Measurements from ENCODE around the gene CBR4. TPM values are rescaled to one million over a fixed set of nuclear protein-coding genes. Genes with fewer than 3 reads are reported as not detected.
"Not testable (repeated sequence)": the region's sequence is repeated elsewhere in the genome, so short reads cannot be mapped to it uniquely, and the experiment has no call there.

CBR4 gene
- total and polyA plus RNA-seq, 11 donors: 8.7 to 26.5 (median 20.7) TPM

DNA sequence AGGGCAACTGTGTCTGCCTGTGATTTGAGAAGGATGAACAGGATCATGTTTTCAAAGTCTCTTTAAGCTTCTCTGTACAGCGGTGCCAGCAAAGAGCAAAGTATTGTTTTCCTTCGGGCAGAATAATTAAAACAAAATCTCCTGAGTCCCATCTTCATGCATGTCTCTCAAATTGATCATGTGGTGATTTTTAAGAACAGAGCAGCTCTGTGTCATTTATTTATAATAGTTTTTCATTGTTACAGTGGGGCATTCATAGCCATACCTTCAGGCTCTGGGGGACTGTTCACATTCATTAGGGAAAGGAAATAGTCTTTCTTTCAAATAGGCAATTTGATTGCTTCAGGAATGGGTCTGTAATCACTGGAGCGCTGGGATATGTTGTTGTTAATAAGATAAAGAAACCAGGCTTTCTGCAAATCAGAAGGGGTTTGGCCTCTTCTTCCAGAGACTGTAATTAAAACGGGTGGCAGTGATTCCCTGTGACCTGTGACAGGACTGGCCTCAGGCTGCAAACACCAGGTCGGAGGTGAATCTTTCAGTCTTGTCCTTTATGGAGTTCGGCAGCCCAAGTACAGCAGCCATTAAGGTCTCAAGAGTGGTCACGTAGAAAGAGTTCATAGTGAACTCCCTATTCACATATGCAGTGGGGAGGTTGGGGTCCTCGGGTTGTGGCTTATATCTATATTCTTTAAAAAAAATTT is 29.3 kb upstream of the CBR4 start:
- Histone ChIP-seq H3K4me3 (no peak overlapping the region), H3K36me3 (no peaks in the 10 kb centered on the region), H3K27me3 (no peaks in the 10 kb centered on the region), H3K4me1 (no peaks in the 10 kb centered on the region), H3K27ac (no peak overlapping the region), H3K9me3 (no peaks in the 10 kb centered on the region)
- intact Hi-C loops (cut with DNase I): no loop called here
- TF ChIP-seq, protein P1, sequence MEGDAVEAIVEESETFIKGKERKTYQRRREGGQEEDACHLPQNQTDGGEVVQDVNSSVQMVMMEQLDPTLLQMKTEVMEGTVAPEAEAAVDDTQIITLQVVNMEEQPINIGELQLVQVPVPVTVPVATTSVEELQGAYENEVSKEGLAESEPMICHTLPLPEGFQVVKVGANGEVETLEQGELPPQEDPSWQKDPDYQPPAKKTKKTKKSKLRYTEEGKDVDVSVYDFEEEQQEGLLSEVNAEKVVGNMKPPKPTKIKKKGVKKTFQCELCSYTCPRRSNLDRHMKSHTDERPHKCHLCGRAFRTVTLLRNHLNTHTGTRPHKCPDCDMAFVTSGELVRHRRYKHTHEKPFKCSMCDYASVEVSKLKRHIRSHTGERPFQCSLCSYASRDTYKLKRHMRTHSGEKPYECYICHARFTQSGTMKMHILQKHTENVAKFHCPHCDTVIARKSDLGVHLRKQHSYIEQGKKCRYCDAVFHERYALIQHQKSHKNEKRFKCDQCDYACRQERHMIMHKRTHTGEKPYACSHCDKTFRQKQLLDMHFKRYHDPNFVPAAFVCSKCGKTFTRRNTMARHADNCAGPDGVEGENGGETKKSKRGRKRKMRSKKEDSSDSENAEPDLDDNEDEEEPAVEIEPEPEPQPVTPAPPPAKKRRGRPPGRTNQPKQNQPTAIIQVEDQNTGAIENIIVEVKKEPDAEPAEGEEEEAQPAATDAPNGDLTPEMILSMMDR (IDR thresholded peaks at IDR 0.05): no peak
- TF ChIP-seq POLR2A (IDR thresholded peaks at IDR 0.05): no peak
- 78 to 85% (median 85%) methylated on average over 8 of the region's 8 CpGs for WGBS, 4 donors
- DNase-seq (no peak), ATAC-seq (no peak)

DNA sequence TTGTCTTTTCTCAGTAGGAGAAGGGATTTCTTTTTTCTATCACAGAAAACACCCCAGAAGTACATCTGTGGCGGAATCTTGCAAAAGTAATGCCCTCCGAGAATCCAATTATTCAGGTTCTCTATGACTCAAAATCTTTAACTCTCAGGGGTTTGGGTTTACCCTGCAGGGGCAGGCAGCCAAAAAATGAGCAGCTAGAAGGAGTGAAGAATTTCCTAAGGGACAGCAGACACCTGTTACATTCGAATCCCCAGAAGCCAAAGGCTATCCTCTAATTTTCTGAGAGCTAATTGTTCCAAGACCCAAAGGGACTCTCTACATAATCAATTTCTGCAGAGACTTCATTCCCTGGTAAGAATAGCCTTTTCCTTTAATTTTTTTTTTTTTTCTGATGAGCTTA is 27.5 kb upstream of the CBR4 start:
- whole genome bisulfite sequencing, 4 donors: 74 to 85% (median 82%) methylated on average over 3 of the region's 3 CpGs
- Histone ChIP-seq H3K4me1 (no peaks in the 10 kb centered on the region), H3K27ac (no peak overlapping the region), H3K9me3 (no peaks in the 10 kb centered on the region), H3K36me3 (no peaks in the 10 kb centered on the region), H3K27me3 (no peaks in the 10 kb centered on the region), H3K4me3 (no peak overlapping the region)
- ATAC-seq (no peak), DNase-seq (no peak)
- intact Hi-C loops (cut with DNase I): no loop called here
- TF ChIP-seq POLR2A (IDR thresholded peaks at IDR 0.05): no peak
- TF ChIP-seq, protein P1 (IDR thresholded peaks at IDR 0.05): no peak

DNA sequence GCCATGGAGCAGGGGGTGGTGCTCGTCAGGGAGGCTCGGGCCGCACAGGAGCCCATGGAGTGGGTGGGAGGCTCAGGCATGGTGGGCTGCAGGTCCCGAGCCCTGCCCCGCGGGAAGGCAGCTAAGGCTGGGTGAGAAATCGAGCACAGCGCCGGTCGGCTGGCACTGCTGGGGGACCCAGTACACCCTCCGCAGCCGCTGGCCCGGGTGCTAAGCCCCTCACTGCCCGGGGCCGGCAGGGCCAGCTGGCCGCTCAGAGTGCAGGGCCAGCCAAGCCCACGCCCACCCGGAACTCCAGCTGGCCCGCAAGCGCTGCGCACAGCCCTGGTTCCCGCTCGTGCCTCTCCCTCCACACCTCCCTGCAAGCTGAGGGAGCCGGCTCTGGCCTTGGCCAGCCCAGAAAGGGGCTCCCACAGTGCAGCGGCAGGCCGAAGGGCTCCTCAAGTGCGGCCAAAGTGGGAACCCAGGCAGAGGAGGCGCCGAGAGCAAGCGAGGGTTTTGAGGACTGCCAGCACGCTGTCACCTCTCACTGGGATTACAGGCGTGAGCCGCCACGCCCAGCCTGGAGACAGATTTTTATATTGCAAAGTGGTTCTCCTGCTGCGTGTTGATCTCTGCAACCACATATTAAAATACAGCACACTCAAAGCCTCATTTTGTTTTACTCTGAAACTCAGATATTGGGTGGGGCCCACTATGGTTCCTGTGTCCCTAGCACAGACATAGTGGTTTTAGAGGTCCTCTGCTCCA is 26.0 kb upstream of the CBR4 start:
- DNase-seq; H3K9me3 ChIP-seq; H3K27ac ChIP-seq; ATAC-seq; H3K4me3 ChIP-seq; intact Hi-C loops (cut with DNase I); H3K4me1 ChIP-seq; H3K36me3 ChIP-seq; H3K27me3 ChIP-seq: not testable (repeated sequence)
- WGBS, 4 donors: 97 to 98% (median 97%) methylated on average over 15 to 32 of the region's 35 CpGs

DNA sequence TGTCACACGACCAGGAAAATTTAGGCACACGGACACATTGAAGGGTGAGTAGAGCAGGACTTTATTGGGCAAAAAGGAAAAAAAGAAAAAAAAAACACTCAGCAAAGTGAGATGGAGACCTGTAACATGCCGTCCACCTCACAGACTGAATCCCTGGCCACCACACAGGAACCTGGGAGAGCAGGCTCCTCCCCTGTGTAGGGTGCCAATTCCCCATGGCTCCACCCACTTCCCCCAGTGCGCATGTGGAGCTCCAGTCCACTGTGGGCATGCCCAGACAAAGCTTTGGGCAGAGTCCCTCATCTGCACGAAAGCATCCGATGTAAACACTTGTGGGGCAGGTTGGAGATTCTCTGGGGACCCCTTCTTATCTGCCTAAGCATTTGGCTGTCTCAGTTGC is 23.6 kb upstream of the CBR4 start:
- no peak for TF ChIP-seq POLR2A (IDR thresholded peaks at IDR 0.05)
- TF ChIP-seq, protein P1 (IDR thresholded peaks at IDR 0.05): no peak
- Histone ChIP-seq H3K36me3 (no peaks in the 10 kb centered on the region), H3K4me1 (no peaks in the 10 kb centered on the region), H3K27me3 (no peaks in the 10 kb centered on the region), H3K27ac (no peak overlapping the region), H3K9me3 (no peaks in the 10 kb centered on the region), H3K4me3 (no peak overlapping the region)
- peak in 3 of 4 donors; percentile 45 to 62 (median 51) for ATAC-seq
- intact Hi-C loops (cut with DNase I): no loop called here
- peak in 1 of 5 donors; percentile 62 for DNase-seq
- 61 to 79% (median 68%) methylated on average over 6 of the region's 6 CpGs for WGBS, 4 donors

All from heart left ventricle (tissue), 16 donors.